CD4-positive, alpha-beta T cell treated with Interleukin-1 beta for 1 hour (primary cell): ENCODE results near the gene RAB10.
"Not testable (repeated sequence)": the region's sequence is repeated elsewhere in the genome, so short reads cannot be mapped to it uniquely, and the experiment has no call there.

Source experiments
- DNase-seq, 2 donors: peaks; one replicate each; pipeline ENCODE4 v3.0.0-alpha.2; 2020 to 2022

Gene RAB10

DNA sequence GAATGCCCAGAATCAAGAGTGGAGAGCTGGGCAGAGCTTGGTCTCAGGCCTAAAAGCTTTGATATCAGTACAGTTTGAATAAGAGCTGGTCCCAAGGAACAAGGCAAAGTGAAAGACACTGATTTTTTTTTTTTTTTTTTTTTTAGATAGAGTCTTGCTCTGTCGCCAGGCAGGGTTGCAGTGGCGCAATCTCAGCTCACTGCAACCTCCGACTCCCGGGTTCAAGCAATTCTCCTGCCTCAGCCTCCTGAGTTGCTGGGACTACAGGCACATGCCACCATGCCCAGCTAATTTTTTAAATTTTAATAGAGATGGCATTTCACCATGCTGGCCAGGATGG lies 17.2 kb upstream of the RAB10 start:
- not testable (repeated sequence) for DNase-seq

DNA sequence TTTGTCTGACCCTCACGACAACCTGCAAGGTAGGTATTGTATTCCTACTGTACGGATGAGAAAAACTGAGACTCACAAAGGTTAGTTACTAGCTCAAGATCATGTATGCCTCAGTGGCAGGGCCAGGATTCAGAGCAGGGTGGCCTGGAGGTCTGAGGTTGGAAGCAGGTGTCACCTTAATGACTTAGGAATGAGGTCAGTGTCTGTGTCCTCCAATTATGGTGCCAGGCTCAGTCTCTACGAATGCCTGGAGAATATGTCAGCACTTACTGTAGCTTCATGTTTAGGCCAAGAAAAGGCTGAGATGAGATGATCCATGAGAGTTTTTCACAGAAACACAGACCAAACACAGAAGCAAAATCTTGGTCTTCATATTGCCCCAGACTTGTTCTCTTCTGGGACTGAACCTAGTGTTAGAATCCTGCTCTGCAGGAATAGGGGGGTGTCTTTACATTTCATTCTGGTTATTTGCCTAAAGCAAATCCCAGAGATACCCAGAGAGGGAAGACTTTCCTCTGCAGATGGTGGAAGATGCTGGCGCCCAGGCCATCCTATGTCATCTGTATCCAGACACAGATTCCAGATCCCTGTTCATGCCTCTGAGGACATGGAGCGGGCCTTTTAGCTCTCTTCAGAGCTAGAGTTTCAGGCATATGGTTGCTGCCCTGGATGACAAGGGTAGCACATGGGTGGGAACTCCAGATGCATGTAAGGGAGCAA lies 16.3 kb upstream of the RAB10 start:
- DNase-seq: no peak

DNA sequence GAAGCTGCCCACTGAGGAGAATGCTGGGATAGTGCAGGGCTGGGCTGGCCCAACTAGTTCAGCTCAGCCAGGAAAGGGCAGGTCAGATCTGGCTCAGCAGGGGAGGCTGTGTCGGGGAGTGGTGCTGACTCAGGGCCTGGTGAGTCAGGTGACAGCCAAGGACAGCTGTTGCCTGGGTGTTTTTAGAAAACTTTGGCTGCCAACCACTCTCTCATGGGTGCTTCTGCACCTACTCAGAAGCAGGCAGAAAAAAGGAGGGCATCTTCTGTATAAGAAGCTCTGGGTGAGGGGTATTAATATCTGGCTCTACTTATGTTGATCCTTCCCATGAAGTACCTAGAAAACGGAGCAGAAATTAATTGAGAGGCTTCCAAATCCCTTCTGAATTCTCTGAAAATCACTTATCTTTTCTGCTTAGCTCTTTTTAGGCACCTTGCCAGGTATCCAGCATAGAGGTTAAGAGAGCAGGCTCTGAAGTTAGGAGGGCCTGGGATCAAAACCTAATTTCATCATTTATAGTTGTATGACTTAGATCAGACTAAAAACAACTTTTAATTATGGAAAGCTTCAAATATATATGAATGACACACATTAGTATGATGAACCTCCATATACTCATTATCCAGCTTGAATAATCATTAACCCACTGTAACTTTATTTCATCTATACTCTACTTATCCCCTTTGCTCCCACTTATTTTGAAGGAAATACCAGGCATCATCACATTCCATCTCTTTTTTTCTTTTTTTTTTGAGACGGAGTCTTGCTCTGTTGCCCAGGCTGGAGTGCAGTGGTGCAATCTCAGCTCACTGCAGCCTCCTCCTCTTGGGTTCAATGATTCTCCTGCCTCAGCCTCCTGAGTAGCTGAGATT lies 15.5 kb upstream of the RAB10 start:
- peak in 1 of 2 donors; percentile 67 for DNase-seq

DNA sequence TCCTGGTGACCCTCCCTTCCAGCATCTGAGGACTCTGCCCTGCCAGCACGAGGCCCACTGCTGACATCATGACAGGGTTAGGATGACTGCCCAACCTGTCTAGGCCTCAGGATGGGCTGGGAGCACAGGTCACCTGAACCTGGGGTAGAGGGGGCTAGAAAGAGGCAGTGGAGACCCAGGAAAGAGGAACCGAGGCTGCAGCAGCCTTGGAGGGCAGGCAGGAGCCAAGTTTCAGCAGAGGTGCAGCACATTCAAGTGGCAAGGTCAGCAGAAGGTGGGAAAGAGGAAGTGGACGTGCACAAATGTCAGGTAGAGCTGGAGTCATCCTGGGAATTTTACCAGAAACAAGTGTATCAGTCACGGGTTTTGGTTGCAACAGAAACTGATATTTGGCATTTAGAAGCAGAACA lies 13.6 kb upstream of the RAB10 start:
- DNase-seq: no peak

DNA sequence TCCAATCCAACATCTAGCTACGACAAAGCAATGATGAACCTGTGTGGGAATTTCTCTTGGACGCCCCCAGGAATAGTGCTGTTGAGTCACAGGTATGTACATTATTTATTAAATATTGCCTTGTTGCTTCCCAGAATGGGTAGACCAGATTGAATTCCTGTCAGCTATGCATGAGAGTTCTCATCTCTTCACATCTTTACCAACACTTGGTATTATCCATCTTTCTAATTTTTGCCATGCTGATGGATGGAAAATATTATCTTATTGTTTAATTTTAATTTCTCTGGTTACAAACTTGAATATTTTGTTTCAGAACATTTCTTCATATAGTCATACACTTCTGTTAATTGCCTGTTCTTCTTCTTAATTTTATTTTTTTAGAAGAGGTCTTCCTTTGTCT lies 9.6 kb upstream of the RAB10 start:
- no peak for DNase-seq

DNA sequence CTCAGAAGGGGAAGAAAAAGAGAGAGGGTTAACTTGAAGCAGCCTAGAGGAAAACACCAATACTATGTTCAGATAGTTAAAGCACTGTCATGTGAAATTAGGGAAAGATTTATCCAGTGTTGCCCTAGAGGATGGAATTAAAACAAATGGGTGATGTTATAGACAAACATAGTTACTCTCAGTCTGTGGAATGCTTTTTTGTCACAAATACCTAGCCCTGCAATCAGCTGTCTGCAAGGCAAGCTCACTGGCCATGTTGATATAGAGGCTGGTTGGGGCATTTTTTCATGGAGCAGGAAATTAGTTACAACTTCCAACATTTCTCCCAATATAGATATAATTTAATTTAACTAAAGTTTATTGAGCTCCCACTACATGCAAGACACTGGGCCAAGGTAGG lies 8.4 kb upstream of the RAB10 start:
- no peak for DNase-seq

DNA sequence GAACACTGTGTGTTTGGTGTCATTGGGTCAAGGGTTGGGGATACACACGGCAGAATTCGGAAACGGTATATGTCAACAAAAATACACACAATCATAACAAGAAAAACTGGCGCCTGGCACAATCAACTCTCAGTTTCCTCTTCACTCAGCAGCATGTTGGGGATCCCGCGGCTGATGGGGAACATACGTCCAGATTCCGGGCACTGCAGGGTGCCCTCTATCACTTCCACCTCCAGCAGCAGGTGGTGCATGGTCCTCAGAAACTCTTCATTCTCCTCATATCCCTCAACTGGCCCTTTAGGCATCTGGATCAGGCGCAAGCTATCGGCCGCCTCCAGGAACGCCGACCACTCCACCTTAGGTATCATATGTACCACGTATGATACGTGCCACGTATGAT lies 5.8 kb upstream of the RAB10 start:
- not testable (repeated sequence) for DNase-seq

DNA sequence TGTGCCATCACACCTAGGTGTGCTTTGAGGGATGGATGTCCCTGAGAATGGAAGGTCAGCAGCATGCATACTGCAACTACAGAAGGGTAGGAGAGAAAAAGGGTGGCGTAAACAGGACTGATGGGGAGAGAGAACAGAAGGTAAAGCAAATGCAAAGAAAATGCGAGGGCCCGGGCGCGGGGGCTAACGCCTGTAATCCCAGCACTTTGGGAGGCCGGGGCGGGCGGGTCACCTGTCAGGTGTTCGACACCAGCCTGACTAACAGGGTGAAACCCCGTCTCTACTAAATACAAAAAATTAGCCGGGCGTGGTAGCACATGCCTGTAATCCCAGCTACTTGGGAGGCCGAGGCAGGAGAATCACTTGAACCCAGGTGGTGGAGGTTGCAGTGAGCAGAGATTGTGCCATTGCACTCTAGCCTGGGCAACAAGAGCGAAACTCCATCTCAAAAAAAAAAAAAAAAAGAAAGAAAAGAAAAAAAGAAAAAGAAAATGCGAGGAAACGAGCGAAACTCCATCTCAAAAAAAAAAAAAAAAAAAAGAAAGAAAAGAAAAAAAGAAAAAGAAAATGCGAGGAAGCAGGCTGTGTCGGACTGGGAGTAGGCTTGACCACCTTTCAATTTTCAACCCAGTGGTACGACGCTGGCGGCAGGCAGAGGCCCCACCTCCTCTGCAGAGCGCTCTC lies 1.2 kb upstream of the RAB10 start:
- DNase-seq: not testable (repeated sequence)

DNA sequence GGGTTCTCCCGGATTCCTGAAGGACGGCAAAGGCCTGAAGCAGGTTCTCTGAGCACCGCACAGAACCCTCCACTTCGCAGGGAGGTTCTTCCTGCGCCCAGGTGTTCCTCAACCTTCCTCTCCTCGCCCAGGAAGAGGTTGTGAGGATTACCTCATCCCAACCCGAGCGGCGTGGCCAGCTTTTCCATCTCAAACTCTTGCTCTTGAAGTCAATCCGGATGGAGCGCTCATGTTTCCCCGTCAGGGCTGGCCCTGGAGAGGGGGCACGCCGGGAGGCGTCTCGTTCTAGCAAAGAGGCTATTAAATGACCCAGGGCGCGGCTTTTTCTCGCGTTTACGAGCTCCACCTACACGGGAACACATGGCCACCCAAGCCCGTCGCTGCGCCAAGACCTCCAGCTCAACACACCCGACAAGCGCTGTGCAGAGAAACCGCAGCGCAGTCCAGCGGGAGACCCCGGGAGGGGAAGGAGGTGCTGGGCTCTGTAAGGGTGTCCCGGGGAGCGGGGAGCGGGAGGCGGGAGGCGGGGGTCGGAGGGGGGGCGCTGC lies 540 bp upstream of the RAB10 start:
- DNase-seq: no peak

DNA sequence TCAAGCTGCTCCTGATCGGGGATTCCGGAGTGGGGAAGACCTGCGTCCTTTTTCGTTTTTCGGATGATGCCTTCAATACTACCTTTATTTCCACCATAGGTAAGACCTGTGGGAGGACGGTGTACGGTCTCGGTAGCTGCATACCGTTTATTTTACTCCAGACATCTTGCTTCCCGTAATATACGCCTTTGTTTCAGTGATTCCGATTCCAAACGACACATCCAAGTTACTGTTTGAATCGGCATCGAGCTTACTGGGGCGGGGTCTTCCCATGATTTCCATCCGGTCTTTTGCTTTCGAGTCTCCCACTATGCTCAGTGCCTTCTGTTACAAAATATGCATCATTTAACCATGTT lies 731 bp downstream of the RAB10 start:
- peak in 1 of 2 donors; percentile 32 for DNase-seq

DNA sequence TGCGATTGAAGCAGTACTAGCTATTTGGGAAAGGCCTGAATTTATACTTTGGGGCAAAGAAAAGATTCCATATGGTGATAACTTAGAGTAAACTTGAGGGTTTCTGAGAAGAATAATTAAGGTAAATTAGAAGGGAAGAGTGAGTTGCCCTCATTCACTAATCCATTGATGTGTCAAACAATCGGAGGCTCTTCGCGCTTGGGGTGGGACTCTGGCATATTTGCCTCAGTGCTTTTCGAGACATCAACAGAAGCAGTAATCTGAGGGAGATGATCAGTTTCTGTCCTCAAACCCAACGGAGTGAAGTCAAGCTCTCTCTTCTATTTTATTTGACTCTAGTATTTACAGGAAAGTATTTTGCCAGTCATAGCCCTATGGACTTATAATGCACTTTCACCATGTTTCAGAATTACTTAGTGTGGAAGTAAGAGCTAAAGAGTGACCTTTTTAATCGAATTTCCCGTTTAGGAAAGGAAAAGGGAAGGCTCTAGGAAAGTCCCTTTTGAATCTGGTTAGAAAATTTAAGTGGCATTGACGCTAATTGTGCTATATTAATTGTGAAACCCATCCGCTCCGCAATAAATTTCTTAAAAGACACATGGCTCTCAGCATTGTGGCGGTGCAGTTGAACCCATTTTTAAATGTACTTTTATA lies 1.3 kb downstream of the RAB10 start:
- DNase-seq: no peak

DNA sequence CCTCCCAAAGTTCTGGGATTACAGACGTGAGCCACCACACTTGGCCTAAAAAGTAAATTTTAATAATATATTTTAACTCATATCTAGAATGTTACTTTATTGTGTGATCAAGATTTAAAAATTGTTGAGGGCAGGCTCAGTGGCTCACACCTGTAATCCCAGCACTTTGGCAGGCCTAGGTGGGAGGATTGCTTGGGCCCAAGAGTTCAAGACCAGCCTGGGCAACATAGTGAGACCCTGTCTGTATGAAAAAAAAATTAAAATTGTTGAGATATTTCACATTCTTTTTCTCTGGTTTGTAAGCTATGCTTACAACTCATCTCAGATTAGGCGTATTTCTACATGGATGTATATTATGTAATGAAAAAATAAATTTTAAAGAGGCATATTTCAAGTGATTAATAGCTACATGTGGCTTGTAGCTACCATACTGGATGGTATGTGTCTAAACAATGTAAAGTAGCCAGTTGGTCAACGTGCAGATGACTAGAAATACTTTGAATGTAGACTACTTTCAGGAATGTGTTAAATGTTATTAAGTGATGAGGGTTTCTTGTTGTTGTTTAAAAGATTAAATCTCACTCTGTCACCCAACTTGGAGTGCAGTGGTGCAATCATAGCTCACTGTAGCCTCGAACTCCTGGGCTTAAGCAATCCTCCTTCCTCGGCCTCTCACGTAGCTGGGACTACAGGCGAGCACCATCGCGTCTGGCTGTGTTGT lies 5.9 kb downstream of the RAB10 start:
- no peak for DNase-seq

DNA sequence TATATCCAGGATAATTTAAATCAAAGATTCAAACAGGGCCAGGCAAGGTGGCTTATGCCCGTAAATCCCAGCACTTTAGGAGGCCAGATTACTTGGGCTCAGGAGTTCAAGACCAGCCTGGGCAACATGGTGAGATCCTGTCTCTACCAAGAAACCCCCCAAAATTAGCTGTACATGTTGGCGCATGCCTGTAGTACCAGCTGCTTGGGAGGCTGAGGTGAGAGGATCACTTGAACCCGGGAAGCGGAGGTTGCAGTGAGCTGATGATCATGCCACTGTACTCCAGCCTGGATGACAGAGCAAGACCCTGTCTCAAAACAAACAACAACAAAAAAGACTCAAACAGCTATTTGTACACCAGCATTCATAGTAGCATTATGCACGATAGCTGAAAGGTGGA lies 9.2 kb downstream of the RAB10 start:
- DNase-seq: no peak

DNA sequence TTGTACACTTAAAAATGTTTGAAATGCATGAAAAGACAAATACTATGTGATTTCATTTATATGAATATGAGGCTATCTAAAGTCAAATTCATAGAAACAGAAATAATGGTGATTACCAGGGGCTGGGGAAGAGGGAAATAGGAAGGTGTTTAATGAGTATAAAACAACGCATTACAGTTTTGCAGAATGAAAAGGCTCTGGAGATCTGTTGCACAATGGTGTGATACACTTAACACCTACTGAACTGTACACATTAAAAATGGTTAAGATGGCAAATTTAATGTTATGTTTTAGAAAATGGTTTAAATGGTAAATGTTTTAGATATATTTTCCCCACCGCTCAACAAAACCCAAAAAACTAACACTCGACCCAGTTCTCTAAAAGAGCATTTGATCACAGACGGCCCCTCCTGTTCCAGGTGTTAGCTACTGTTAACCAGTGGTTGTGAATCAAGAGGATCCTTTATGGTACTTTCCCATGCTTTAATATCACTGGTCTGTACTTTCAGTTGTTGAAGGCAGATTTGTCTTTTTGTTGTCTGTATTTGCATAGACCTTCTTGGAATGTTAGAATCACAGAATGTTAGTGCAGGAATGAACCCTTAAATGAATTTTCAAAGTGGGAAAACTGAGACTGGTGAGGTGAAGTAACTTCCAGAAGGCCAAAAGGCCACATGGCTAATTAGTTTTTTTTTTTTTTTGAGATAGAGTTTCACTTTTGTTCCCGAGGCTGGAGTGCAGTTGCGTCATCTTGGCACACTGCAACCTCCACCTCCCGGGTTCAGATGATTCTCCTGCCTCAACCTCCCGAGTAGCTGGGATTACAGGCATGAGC lies 10.2 kb downstream of the RAB10 start:
- peak in 1 of 2 donors; percentile 21 for DNase-seq

DNA sequence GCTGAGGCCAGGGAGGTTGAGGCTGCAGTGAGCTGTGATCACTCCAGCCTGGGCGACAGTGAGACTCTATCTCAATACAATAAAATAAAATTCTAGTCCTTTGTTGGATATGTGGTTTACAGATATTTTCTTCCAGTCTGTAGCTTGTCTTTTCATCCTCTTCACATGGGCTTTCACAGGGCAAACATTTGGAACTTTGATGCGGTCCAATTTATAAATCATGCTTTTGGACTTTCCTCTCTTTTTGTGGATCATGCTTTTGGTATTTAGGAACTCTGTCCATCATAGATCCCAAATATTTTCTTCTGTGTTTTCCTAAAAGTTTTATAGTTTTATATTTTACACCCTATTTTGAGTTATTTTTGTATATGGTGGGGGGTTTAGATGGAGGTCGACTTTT lies 14.9 kb downstream of the RAB10 start:
- DNase-seq: no peak

DNA sequence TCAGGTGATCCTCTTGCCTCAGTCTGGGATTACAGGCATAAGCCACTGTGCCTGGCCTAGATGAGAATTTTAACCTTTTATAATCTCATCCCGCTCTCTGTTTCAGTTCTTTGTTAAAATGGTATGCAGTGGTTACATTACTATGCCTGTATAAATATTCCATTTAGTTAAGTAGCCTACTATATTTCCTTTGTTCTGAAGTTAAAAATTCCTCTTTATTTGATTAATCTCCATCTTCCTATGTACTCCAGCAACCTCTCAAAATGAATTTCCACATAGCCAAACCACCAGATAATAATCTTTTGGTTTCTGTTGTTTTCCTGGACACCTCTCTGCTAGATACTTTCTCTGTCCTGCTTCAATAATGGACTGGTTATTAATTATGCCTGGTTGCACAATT lies 15.8 kb downstream of the RAB10 start:
- DNase-seq: no peak

DNA sequence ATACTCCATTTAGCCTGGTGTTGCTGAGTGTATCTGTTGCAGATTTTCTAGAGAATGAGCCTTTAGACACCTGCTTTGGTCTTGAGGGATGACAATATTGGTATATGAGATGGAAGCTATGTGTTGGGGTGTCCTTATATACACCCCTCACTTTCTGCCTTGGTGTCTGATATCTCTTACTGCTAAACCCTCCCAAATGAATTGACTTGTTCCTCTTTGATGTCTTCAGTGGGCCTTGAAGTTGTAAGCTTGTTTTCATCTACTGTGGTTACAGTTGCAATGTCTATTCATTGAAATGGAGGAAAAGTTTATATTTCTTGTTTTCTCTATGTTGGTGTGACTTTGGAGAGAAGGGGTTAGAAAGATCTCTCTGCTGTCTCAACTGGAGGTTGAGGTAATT lies 18.9 kb downstream of the RAB10 start:
- DNase-seq: no peak

DNA sequence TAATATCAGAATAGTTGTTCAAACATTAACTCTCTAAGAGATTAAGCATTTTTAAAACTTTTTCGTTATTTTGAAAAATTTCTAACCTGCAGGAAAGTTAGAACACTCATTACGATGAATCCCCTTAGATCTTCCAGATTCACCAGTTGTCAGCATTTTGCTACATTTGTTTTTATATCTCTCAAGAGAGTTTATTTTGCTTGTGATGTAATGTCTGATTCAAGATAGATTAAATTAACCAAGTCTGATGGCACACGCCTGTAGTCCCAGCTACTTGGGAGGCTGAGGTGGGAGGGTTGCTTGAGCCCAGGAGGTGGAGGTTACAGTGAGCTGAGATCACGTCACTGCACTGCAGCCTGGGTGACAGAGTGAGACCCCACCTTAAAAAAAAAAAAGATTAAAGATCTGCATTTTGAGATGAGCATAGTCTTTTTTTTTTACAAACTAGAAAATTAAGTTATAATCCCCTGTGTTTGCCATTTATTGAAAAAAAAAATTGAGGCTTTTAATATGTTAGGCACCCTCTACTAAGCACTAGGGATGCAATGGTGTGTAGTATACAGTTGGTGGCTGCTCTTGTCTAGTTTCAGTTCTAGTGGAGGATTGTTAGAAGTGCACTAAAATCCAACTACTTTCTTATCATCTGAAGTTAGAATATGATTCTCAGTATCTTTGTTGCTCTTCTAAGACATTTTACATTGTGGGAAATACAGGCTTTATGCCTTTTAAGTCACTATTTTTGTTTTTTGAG lies 20.9 kb downstream of the RAB10 start:
- no peak for DNase-seq

DNA sequence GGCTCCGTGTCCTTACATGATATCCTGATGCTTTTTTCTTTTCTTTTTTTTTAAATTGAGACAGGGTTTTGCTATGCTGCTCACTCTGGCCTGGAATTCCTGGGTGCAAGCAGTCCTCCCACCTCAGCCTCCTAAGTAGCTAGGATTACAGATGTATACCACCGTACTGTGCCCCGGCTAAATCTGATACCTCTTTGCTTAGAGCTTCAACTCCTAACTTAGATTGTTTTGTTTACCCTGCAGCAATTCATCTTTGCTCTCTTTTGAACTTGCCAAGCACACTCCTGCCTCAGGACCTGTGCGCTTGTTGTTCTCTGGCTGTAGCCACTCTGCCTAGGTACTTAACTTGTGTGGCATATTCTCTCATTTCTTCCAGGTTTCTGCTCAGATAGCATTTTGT lies 24.5 kb downstream of the RAB10 start:
- no peak for DNase-seq

DNA sequence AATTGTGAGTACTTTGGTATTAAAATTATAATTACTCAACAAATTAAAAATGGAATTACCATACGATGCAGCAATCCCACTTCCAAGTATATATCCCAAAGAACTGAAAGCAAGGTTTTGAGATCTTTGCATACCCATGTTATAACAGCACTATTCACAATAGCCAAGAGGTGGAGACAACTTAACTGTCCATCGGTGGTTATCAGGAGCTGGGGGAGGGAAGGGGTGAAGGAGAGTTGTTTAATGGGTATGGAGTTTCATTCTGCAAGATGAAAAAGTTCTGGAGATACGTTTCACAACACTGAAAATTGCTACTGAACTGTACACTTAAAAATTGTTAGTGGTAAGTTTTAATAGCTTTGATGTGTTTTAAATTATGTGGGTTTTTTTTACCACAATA lies 25.7 kb downstream of the RAB10 start:
- DNase-seq: no peak

DNA sequence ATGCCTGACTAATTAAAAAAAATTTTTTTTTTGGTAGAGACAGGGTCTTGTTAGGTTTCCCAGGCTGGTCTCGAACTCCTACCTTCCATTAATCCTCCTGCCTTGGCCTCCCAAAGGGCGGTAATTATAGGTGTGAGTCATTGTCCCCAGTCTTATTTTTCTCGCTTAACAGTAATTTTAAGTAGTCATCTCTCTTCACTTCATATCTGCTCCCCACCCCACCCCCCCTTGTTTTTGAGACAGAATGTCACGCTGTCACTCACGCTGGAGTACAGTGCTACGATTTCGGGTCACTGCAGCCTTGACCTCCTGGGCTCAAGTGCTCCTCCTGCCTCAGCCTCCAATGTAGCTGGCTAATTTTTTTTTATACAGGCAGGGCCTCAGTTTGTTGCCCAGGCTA lies 27.7 kb downstream of the RAB10 start:
- no peak for DNase-seq
